HEK293T (cell line): ENCODE results near the gene NBL1.

ENCODE experiments used
- ARNT ChIP-seq: fragments of 450-650 bp; IDR thresholded peaks from 2 replicates; pipeline ENCODE4 v1.6.1; 2017; ENCODE audit warnings: mild to moderate bottlenecking
- BHLHE40 ChIP-seq: fragments of 450-650 bp; IDR thresholded peaks from 2 replicates; pipeline ENCODE4 v1.6.1; 2016; ENCODE audit warnings: mild to moderate bottlenecking, moderate library complexity, borderline replicate concordance
- CTBP1 ChIP-seq: fragments of 450-650 bp; IDR thresholded peaks from 2 replicates; pipeline ENCODE4 v1.6.1; 2016; ENCODE audit warnings: borderline replicate concordance
- ELF4 ChIP-seq: fragments of 450-650 bp; IDR thresholded peaks from 2 replicates; pipeline ENCODE4 v1.6.1; 2017; ENCODE audit warnings: antibody characterized with exemption
- FOXA1 ChIP-seq: fragments of 450-650 bp; IDR thresholded peaks from 2 replicates; pipeline ENCODE4 v1.6.1; 2016; ENCODE audit warnings: mild to moderate bottlenecking
- FOXK2 ChIP-seq: fragments of 450-650 bp; IDR thresholded peaks from 2 replicates; pipeline ENCODE4 v1.6.1; 2016; ENCODE audit warnings: mild to moderate bottlenecking
- FOXM1 ChIP-seq: fragments of 450-650 bp; IDR thresholded peaks from 2 replicates; pipeline ENCODE4 v1.6.1; 2017; ENCODE audit warnings: mild to moderate bottlenecking, borderline replicate concordance
- HDGF ChIP-seq: fragments of 450-650 bp; IDR thresholded peaks from 2 replicates; pipeline ENCODE4 v1.6.1; 2017; ENCODE audit warnings: antibody characterized with exemption, borderline replicate concordance
- LEF1 ChIP-seq: fragments of 450-650 bp; IDR thresholded peaks from 2 replicates; pipeline ENCODE4 v1.6.1; 2017; ENCODE audit warnings: mild to moderate bottlenecking, borderline replicate concordance
- SP1 ChIP-seq: fragments of 450-650 bp; IDR thresholded peaks from 2 replicates; pipeline ENCODE4 v1.6.1; 2017
- SUZ12 ChIP-seq: fragments of 450-650 bp; IDR thresholded peaks from 2 replicates; pipeline ENCODE4 v1.6.1; 2016; ENCODE audit warnings: mild to moderate bottlenecking
- TARDBP ChIP-seq: fragments of 450-650 bp; IDR thresholded peaks from 2 replicates; pipeline ENCODE4 v1.6.1; 2016
- TF ChIP-seq, protein P1 (sequence below): fragments of 450-650 bp; IDR thresholded peaks from 2 replicates; pipeline ENCODE4 v1.6.1; 2016

DNA sequence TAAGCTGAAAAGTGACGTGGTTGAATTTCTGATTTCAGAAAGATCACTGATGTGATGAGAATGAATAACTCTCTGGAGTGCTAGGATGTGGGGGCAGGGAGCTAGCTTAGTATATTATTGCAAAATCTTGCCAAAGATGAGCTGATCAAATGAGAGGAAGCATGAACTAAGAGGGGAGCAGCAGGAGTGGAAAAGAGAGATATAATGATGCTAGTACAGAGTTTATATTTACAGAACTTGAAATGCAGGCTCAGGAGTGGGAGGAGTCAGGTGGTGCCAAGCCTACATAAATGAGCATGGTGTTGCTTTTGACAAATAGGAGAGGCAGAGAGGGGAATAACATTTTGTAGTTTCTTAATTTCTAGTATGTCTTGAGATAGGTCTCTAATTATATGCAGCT is 38.1 kb upstream of the NBL1 start:
- no peak for TF ChIP-seq TARDBP
- no peak for TF ChIP-seq ELF4
- TF ChIP-seq FOXK2: no peak
- no peak for TF ChIP-seq FOXM1
- TF ChIP-seq ARNT: no peak
- TF ChIP-seq CTBP1: no peak
- no peak for TF ChIP-seq SUZ12
- TF ChIP-seq BHLHE40: no peak
- no peak for TF ChIP-seq HDGF
- no peak for TF ChIP-seq SP1
- no peak for TF ChIP-seq FOXA1
- TF ChIP-seq, protein P1, sequence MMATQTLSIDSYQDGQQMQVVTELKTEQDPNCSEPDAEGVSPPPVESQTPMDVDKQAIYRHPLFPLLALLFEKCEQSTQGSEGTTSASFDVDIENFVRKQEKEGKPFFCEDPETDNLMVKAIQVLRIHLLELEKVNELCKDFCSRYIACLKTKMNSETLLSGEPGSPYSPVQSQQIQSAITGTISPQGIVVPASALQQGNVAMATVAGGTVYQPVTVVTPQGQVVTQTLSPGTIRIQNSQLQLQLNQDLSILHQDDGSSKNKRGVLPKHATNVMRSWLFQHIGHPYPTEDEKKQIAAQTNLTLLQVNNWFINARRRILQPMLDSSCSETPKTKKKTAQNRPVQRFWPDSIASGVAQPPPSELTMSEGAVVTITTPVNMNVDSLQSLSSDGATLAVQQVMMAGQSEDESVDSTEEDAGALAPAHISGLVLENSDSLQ: no peak
- no peak for TF ChIP-seq LEF1
